Fibroblast of lung (primary cell): ENCODE measurements around the gene GDPD1.
"Not testable (repeated sequence)": the region's sequence is repeated elsewhere in the genome, so short reads cannot be mapped to it uniquely, and the experiment has no call there.

Experiments
- CTCF ChIP-seq, 2 donors: IDR thresholded peaks in 1 of 2; conservative IDR thresholded peaks in 1 of 2; 1 replicate in 1 of 2; 2 replicates in 1 of 2; pipeline ENCODE4 v1.5.1; 2011 to 2012; ENCODE audit warnings: low read length in 2 of 2, control low read depth in 1 of 2, inconsistent platforms in 1 of 2, low read depth in 1 of 2, mild to moderate bottlenecking in 1 of 2
- EZH2 ChIP-seq: IDR thresholded peaks from 2 replicates; pipeline ENCODE4 v1.5.1; 2012; ENCODE audit warnings: low read length, control low read depth, mild to moderate bottlenecking; ENCODE audit errors: missing control alignments

GRCh38 chr17:59311521-59311920, 91.2 kb downstream of the GDPD1 start:
- TF ChIP-seq CTCF (conservative IDR thresholded peaks at IDR 0.05 in 1 of 2, IDR thresholded peaks at IDR 0.05 in 1 of 2; ENCODE audit: low read depth in 1 of 2, low read length in 2 of 2); EZH2: not testable (repeated sequence)
